A549 (cell line): ENCODE data around the gene EMC8. TPM values are rescaled to one million over a fixed set of nuclear protein-coding genes. Genes with fewer than 3 reads are reported as not detected.

Source experiments
- ATAC-seq, 2 experiments: fragments of 200-7000 bp in 1 of 2; fragments of >200 bp in 1 of 2; cut with Nextera tagmentation in 1 of 2; cut with Tn5 transposase in 1 of 2; 3 replicates each; pipeline versions ENCODE4 v1.8.0 to v1.9.1; 2018 to 2020; ENCODE audit warnings: mild to moderate bottlenecking in 1 of 2, moderate library complexity in 1 of 2
- CTCF ChIA-PET: fragments of 300-600 bp; sonication (Branson Sonifier 250); formaldehyde crosslinking; extraction: SDS; loops from one replicate; lab custom pipeline; 2021; ENCODE audit warnings: antibody characterized with exemption, inconsistent platforms; lab: Yijun Ruan, JAX
- POLR2A ChIA-PET: fragments of 350-600 bp; formaldehyde crosslinking; extraction: SDS; loops from one replicate; lab custom pipeline; 2021; ENCODE audit warnings: antibody characterized with exemption, inconsistent platforms; lab: Yijun Ruan, JAX
- DNase-seq, 2 experiments: peaks; one replicate each; pipeline versions ENCODE4 v3.0.0 to v3.0.0-alpha.2; 2011 to 2016; ENCODE audit warnings: low read depth in 1 of 2, low spot score in 1 of 2
- FAIRE-seq: peaks from 2 replicates; lab custom pipeline; 2011; peaks lifted over from hg19 to GRCh38; lab: Jason Lieb, UNC
- H3K27ac ChIP-seq, 2 experiments: fragments of >200 bp; sonication (Bioruptor Twin); formaldehyde crosslinking; 3 replicates each; pipeline ENCODE4 v1.5.1; 2016 to 2017
- H3K4me1 ChIP-seq: fragments of >200 bp; sonication (Bioruptor Twin); formaldehyde crosslinking; 3 replicates; pipeline ENCODE4 v1.6.1; 2016
- H3K4me2 ChIP-seq: fragments of >200 bp; sonication (Bioruptor Twin); formaldehyde crosslinking; 3 replicates; pipeline ENCODE4 v1.6.1; 2016
- H3K4me3 ChIP-seq: fragments of >200 bp; sonication (Bioruptor Twin); formaldehyde crosslinking; 3 replicates; pipeline ENCODE4 v1.5.1; 2016
- H3K9me3 ChIP-seq: fragments of >200 bp; sonication (Bioruptor Twin); formaldehyde crosslinking; 3 replicates; pipeline ENCODE4 v1.6.1; 2016
- BHLHE40 ChIP-seq: IDR thresholded peaks from 2 replicates; pipeline ENCODE4 v1.6.1; 2012; ENCODE audit warnings: low read depth, low read length, inconsistent platforms
- EHMT2 ChIP-seq: fragments of 200-600 bp; sonication (generic); IDR thresholded peaks from 2 replicates; pipeline ENCODE4 v1.6.1; 2016; ENCODE audit warnings: antibody characterized with exemption, low read depth, mild to moderate bottlenecking, moderate library complexity
- EP300 ChIP-seq, 2 experiments: fragments of >200 bp; sonication (Bioruptor Twin); formaldehyde crosslinking; IDR thresholded peaks; 2 replicates in 1 of 2; 3 replicates in 1 of 2; pipeline ENCODE4 v1.6.1; 2016 to 2017
- ESRRA ChIP-seq: fragments of 150-350 bp; IDR thresholded peaks from 2 replicates; pipeline ENCODE4 v1.6.1; 2014; ENCODE audit warnings: mild to moderate bottlenecking, low read length, borderline replicate concordance
- FOSL2 ChIP-seq, 2 experiments: fragments of 450-650 bp in 1 of 2; fragments of >200 bp in 1 of 2; sonication (Bioruptor Twin) in 1 of 2; formaldehyde crosslinking; IDR thresholded peaks; 2 replicates each; pipeline versions ENCODE4 v1.5.0 to v1.6.1; 2016 to 2020; ENCODE audit warnings: mild to moderate bottlenecking in 1 of 2, moderate library complexity in 1 of 2
- FOXS1 ChIP-seq: fragments of 250-450 bp; sonication (Bioruptor Pico); IDR thresholded peaks from 2 replicates; pipeline ENCODE4 v1.5.0; 2020; ENCODE audit warnings: mild to moderate bottlenecking, moderate library complexity
- HOXA7 ChIP-seq: fragments of 250-450 bp; sonication (Bioruptor Pico); IDR thresholded peaks from 2 replicates; pipeline ENCODE4 v1.5.0; 2020; ENCODE audit warnings: mild to moderate bottlenecking, moderate library complexity
- JUN ChIP-seq, 2 experiments: fragments of >200 bp; sonication (Bioruptor Twin); formaldehyde crosslinking; IDR thresholded peaks; 2 replicates in 1 of 2; 3 replicates in 1 of 2; pipeline ENCODE4 v1.6.1; 2016 to 2017
- MAFK ChIP-seq: fragments of 450-650 bp; IDR thresholded peaks from 2 replicates; pipeline ENCODE4 v1.6.1; 2014; ENCODE audit not compliant: partially characterized antibody
- MYC ChIP-seq: IDR thresholded peaks from 2 replicates; pipeline ENCODE4 v1.6.1; 2012; ENCODE audit warnings: mild to moderate bottlenecking, inconsistent platforms, low read length, improper control_type of control experiment, borderline replicate concordance
- POLR2AphosphoS2 ChIP-seq: conservative IDR thresholded peaks from 2 replicates; pipeline ENCODE4 v1.6.1; 2012; ENCODE audit warnings: low read length, improper control_type of control experiment, inconsistent platforms
- RCOR1 ChIP-seq: fragments of 150-350 bp; IDR thresholded peaks from 2 replicates; pipeline ENCODE4 v1.6.1; 2014; ENCODE audit warnings: antibody characterized with exemption, low read length, low read depth
- RFX5 ChIP-seq: fragments of 450-650 bp; IDR thresholded peaks from 2 replicates; pipeline ENCODE4 v1.7.1; 2014; ENCODE audit warnings: antibody characterized with exemption, mild to moderate bottlenecking, moderate library complexity
- SMC3 ChIP-seq: fragments of >200 bp; sonication (Bioruptor Twin); formaldehyde crosslinking; IDR thresholded peaks from 3 replicates; pipeline ENCODE4 v1.6.1; 2018; ENCODE audit warnings: inconsistent platforms
- TP53 ChIP-seq: fragments of 250-450 bp; sonication (Bioruptor Pico); IDR thresholded peaks from 2 replicates; pipeline ENCODE4 v1.5.0; 2021; ENCODE audit warnings: mild to moderate bottlenecking, moderate library complexity
- ZFP36 ChIP-seq: fragments of 450-650 bp; IDR thresholded peaks from 2 replicates; pipeline ENCODE4 v1.6.1; 2014; ENCODE audit warnings: borderline replicate concordance; ENCODE audit not compliant: partially characterized antibody
- ZSCAN20 ChIP-seq: fragments of 250-450 bp; sonication (Bioruptor Pico); IDR thresholded peaks from 2 replicates; pipeline ENCODE4 v1.8.0; 2022; ENCODE audit warnings: mild to moderate bottlenecking, moderate library complexity
- WGBS: methylation state at CpG from one replicate; pipeline ENCODE4 v1.1.6; 2017; ENCODE audit errors: missing lambda C conversion rate; 5-methylcytosine and 5-hydroxymethylcytosine counted together
- polyA plus RNA-seq, 4 experiments: library from polyadenylated mRNA; depleted of rRNA in 3 of 4; stranded (reverse); fragments of >200 nt; fragmentation: RNase III in 1 of 4; extraction: RNeasy Plus Mini Kit Qiagen cat#74134 plus additional on column Dnase treatment in 1 of 4; gene quantifications; 2 replicates in 3 of 4; 3 replicates in 1 of 4; pipeline ENCODE4 v1.2.3, GENCODE V29; 2011 to 2017
- TF ChIP-seq, protein P1 (sequence below): fragments of 200-600 bp; sonication (generic); IDR thresholded peaks from 2 replicates; pipeline ENCODE4 v1.6.1; 2016; ENCODE audit warnings: antibody characterized with exemption, mild to moderate bottlenecking, moderate library complexity
- TF ChIP-seq, protein P2 (sequence below): fragments of 450-650 bp; IDR thresholded peaks from 2 replicates; pipeline ENCODE4 v1.6.1; 2014; ENCODE audit warnings: antibody characterized with exemption
- TF ChIP-seq, protein P3 (sequence below): fragments of 150-350 bp; IDR thresholded peaks from 2 replicates; pipeline ENCODE4 v1.6.1; 2014; ENCODE audit warnings: low read depth, mild to moderate bottlenecking, low read length
- TF ChIP-seq, protein P4 (sequence below): fragments of 250-450 bp; sonication (Bioruptor Pico); IDR thresholded peaks from 2 replicates; pipeline ENCODE4 v1.5.0; 2021; ENCODE audit warnings: mild to moderate bottlenecking, moderate library complexity, borderline replicate concordance
- TF ChIP-seq, protein P5 (sequence below): IDR thresholded peaks from 2 replicates; pipeline ENCODE4 v1.6.1; 2012; ENCODE audit warnings: low read depth, borderline replicate concordance

EMC8 gene
- polyA plus RNA-seq, 2 of the 4 experiments (the other 2 are of a cell fraction): 43.0 to 53.2 TPM

DNA sequence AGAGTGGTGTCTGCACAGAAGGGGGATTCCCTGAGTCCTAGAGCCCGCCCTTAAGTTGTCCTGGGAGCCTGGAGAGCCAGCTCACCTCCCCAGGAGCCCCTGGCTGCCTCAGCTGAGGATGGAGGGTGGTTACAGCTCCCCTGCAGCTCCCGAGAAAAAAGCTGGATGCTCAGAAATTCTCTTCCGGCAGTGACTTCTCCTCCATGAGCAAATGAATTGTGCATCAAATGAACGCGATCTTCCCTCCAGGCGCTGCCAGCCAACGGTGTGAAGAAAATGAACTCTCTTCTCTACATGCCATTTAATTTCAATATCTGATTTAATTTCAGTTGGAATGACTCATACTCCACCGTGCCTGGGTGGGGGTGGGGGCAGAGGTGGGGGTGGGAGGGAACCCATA is 34.1 kb downstream of the EMC8 start:
- Histone ChIP-seq H3K27ac (no peak overlapping the region), H3K4me3 (no peak overlapping the region)
- 71% methylated on average over 8 of the region's 8 CpGs for WGBS
- CTCF ChIA-PET: interaction anchor here (1.5 kb wide), 1 partner anchor 16 kb away, joined by 3 read pairs; no protein-coding TSS in a partner anchor
- no peak for TF ChIP-seq RFX5
- TF ChIP-seq, all 56 proteins: peak for 0
- no peak for ATAC-seq
- no peaks in the 10 kb centered on the region for H3K9me3 ChIP-seq
- DNase-seq: no peak
- peaks cover 17% of the 10 kb centered on the region for H3K4me1 ChIP-seq
- no peak overlapping the region for H3K4me2 ChIP-seq
- POLR2A ChIA-PET: no interaction called here
- no peak for FAIRE-seq

DNA sequence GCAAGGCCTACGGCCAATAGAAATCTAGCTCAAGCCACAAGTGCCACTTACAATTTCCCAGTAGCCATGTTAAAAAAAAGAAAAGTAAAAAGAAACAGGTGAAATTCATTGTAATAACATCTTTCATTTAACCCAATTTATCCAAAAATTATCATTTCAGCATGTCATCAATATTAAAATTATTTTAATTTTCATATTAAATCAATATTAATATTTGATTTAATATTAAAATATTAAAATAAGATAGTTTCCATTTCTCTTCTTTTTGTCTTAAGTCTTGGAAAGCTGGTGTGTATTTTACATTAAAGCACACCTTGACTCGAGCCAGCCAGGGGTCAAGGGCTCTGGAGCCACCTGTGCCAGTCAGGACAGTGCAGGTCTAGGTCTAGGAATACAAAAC is 35.7 kb downstream of the EMC8 start:
- 63% methylated on average over 2 of the region's 2 CpGs for WGBS
- ATAC-seq: no peak
- no peak for FAIRE-seq
- H3K9me3 ChIP-seq: no peaks in the 10 kb centered on the region
- no peak overlapping the region for H3K4me3 ChIP-seq
- H3K27ac ChIP-seq: no peak overlapping the region
- ChIA-PET CTCF (interaction anchor here (0.6 to 5.6 kb wide), 3 partner anchors 26 to 313 kb away, joined by 3 to 43 read pairs (median 6); no protein-coding TSS in a partner anchor), POLR2A (no interaction called here)
- H3K4me2 ChIP-seq: no peak overlapping the region
- DNase-seq: no peak
- H3K4me1 ChIP-seq: peaks cover 17% of the 10 kb centered on the region
- TF ChIP-seq MAFK: no peak
- TF ChIP-seq JUN (IDR thresholded peaks at IDR 0.05): no peak
- no peak for TF ChIP-seq FOXS1 (CRISPR knock-in tag)

DNA sequence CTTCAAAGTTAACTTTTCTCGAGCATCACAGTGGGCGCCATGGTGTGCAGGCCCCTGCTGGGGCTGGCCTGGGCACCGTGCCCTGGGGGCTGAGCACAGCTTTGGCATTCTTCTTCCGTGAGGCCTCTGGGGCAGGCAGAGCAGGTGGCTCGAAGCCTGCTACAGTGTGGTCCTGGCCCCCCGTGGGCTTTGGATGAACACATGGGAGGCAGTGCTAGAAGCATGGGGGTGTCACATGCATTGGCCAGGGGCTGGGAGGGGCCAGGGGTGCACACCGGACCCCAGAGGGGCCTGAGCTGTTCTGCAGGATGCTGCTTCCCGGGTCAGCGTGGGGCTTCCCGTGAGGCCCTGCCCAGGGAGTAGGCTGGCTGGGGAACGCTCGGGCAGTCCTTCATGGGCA is 36.4 kb downstream of the EMC8 start:
- FAIRE-seq (no peak), DNase-seq (no peak), ATAC-seq (no peak)
- Histone ChIP-seq H3K4me1 (peaks cover 11% of the 10 kb centered on the region), H3K27ac (no peak overlapping the region), H3K4me3 (no peak overlapping the region), H3K4me2 (no peak overlapping the region), H3K9me3 (no peaks in the 10 kb centered on the region)
- CTCF ChIA-PET: interaction anchor here (0.6 to 5.6 kb wide), 7 partner anchors 25 to 312 kb away, joined by 3 to 43 read pairs (median 6); no protein-coding TSS in a partner anchor
- 80% methylated on average over 11 of the region's 12 CpGs for WGBS
- no peak for TF ChIP-seq TP53 (CRISPR knock-in tag)
- POLR2A ChIA-PET: no interaction called here

DNA sequence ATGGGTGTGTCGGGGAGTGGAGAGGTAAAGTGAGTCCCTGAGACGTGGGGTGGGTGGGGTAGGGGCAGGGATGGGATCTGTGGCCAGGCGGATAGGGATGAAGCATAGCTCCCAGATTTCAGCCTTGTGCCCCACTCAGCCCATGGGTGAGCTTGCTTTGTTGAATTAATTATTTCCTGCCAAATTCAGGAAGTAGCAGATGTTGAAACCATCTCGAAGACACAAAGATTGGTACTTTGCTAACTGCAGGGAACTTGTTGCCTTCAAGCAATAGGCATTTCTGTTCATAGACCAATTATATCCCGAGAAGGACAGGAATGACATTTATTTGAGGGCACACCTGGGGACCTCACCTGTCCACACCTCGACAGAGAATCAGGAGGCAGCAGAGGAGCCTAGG is 37.5 kb downstream of the EMC8 start:
- no peaks in the 10 kb centered on the region for H3K9me3 ChIP-seq
- H3K4me1 ChIP-seq: peaks cover under 1% of the 10 kb centered on the region
- H3K4me2 ChIP-seq: no peak overlapping the region
- POLR2A ChIA-PET: no interaction called here
- no peak overlapping the region for H3K27ac ChIP-seq
- 52% methylated on average over 6 of the region's 6 CpGs for WGBS
- CTCF ChIA-PET: interaction anchor here (0.8 to 5.6 kb wide), 6 partner anchors 11 to 486 kb away, joined by 3 to 43 read pairs (median 6); partner anchors contain the start of gene C16orf74
- ATAC-seq: no peak
- no peak overlapping the region for H3K4me3 ChIP-seq
- FAIRE-seq: no peak
- DNase-seq: no peak
- no peak for TF ChIP-seq BHLHE40
- no peak for TF ChIP-seq ESRRA
- no peak for TF ChIP-seq ZSCAN20 (CRISPR knock-in tag)
- TF ChIP-seq, protein P1, sequence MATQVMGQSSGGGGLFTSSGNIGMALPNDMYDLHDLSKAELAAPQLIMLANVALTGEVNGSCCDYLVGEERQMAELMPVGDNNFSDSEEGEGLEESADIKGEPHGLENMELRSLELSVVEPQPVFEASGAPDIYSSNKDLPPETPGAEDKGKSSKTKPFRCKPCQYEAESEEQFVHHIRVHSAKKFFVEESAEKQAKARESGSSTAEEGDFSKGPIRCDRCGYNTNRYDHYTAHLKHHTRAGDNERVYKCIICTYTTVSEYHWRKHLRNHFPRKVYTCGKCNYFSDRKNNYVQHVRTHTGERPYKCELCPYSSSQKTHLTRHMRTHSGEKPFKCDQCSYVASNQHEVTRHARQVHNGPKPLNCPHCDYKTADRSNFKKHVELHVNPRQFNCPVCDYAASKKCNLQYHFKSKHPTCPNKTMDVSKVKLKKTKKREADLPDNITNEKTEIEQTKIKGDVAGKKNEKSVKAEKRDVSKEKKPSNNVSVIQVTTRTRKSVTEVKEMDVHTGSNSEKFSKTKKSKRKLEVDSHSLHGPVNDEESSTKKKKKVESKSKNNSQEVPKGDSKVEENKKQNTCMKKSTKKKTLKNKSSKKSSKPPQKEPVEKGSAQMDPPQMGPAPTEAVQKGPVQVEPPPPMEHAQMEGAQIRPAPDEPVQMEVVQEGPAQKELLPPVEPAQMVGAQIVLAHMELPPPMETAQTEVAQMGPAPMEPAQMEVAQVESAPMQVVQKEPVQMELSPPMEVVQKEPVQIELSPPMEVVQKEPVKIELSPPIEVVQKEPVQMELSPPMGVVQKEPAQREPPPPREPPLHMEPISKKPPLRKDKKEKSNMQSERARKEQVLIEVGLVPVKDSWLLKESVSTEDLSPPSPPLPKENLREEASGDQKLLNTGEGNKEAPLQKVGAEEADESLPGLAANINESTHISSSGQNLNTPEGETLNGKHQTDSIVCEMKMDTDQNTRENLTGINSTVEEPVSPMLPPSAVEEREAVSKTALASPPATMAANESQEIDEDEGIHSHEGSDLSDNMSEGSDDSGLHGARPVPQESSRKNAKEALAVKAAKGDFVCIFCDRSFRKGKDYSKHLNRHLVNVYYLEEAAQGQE: no peak
- TF ChIP-seq SMC3: no peak
- TF ChIP-seq ZFP36: no peak
- TF ChIP-seq, protein P2, sequence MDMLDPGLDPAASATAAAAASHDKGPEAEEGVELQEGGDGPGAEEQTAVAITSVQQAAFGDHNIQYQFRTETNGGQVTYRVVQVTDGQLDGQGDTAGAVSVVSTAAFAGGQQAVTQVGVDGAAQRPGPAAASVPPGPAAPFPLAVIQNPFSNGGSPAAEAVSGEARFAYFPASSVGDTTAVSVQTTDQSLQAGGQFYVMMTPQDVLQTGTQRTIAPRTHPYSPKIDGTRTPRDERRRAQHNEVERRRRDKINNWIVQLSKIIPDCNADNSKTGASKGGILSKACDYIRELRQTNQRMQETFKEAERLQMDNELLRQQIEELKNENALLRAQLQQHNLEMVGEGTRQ: no peak
- TF ChIP-seq, protein P3, sequence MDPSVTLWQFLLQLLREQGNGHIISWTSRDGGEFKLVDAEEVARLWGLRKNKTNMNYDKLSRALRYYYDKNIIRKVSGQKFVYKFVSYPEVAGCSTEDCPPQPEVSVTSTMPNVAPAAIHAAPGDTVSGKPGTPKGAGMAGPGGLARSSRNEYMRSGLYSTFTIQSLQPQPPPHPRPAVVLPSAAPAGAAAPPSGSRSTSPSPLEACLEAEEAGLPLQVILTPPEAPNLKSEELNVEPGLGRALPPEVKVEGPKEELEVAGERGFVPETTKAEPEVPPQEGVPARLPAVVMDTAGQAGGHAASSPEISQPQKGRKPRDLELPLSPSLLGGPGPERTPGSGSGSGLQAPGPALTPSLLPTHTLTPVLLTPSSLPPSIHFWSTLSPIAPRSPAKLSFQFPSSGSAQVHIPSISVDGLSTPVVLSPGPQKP: no peak
- no peak for TF ChIP-seq POLR2AphosphoS2
- no peak for TF ChIP-seq RFX5
- TF ChIP-seq FOSL2 (IDR thresholded peaks at IDR 0.05): no peak
- TF ChIP-seq FOSL2 (CRISPR knock-in tag; IDR thresholded peaks at IDR 0.05): no peak
- no peak for TF ChIP-seq EHMT2
- TF ChIP-seq, protein P4, sequence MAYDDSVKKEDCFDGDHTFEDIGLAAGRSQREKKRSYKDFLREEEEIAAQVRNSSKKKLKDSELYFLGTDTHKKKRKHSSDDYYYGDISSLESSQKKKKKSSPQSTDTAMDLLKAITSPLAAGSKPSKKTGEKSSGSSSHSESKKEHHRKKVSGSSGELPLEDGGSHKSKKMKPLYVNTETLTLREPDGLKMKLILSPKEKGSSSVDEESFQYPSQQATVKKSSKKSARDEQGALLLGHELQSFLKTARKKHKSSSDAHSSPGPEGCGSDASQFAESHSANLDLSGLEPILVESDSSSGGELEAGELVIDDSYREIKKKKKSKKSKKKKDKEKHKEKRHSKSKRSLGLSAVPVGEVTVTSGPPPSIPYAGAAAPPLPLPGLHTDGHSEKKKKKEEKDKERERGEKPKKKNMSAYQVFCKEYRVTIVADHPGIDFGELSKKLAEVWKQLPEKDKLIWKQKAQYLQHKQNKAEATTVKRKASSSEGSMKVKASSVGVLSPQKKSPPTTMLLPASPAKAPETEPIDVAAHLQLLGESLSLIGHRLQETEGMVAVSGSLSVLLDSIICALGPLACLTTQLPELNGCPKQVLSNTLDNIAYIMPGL (CRISPR knock-in tag): no peak
- TF ChIP-seq MYC: no peak
- no peak for TF ChIP-seq EP300 (IDR thresholded peaks at IDR 0.05)
- TF ChIP-seq, protein P5, sequence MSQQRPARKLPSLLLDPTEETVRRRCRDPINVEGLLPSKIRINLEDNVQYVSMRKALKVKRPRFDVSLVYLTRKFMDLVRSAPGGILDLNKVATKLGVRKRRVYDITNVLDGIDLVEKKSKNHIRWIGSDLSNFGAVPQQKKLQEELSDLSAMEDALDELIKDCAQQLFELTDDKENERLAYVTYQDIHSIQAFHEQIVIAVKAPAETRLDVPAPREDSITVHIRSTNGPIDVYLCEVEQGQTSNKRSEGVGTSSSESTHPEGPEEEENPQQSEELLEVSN: no peak
- TF ChIP-seq HOXA7 (CRISPR knock-in tag): no peak
- no peak for TF ChIP-seq RCOR1
